ENCODE data around the gene ELP5. TPM values are rescaled to one million over a fixed set of nuclear protein-coding genes. Genes with fewer than 3 reads are reported as not detected.

The ELP5 gene
- total and polyA plus RNA-seq, 2 donors (not counting 1 experiment from before 2014, with no cell fraction given) = 22.6 to 33.2 TPM

GRCh38 chr17:7225711-7226331 is 26.2 kb upstream of the ELP5 start:
- TF ChIP-seq EZH2 (IDR thresholded peaks at IDR 0.05; ENCODE audit: low read length, missing control alignments) = no peak
- no peak for TF ChIP-seq CTCF (conservative IDR thresholded peaks at IDR 0.05 in 1 of 2, IDR thresholded peaks at IDR 0.05 in 1 of 2; ENCODE audit: low read depth in 1 of 2, low read length in 2 of 2)
- DNase-seq (ENCODE audit: low read depth in 2 of 2) = no peak
- Histone ChIP-seq H3K9ac (ENCODE audit: insufficient read depth, low read length) (no peak overlapping the region), H3K36me3 (ENCODE audit: control insufficient read depth, insufficient read depth, low read length) (peaks cover 53% of the 10 kb centered on the region), H2AFZ (ENCODE audit: low read length) (no peak overlapping the region), H3K27ac (ENCODE audit: insufficient read depth, low read length) (no peak overlapping the region), H3K4me3 (replicated peaks in 1 of 4; ENCODE audit: control extremely low read depth in 1 of 4, insufficient read depth in 1 of 4, low read depth in 3 of 4, low read length in 4 of 4) (no peak overlapping the region), H3K79me2 (ENCODE audit: control insufficient read depth, insufficient read depth, low read length) (peaks cover 32% of the 10 kb centered on the region), H3K4me2 (ENCODE audit: extremely low read depth, insufficient read depth, low read length) (no peak overlapping the region), H3K9me3 (ENCODE audit: control insufficient read depth, insufficient read depth, low read depth, low read length) (no peaks in the 10 kb centered on the region), H4K20me1 (ENCODE audit: control insufficient read depth, extremely low read depth, insufficient read depth, low read length) (no peaks in the 10 kb centered on the region), H3K4me1 (ENCODE audit: control insufficient read depth, extremely low read depth, insufficient read depth, low read length) (peaks cover 2% of the 10 kb centered on the region), H3K27me3 (ENCODE audit: control insufficient read depth, insufficient read depth, low read length) (no peaks in the 10 kb centered on the region)

GRCh38 chr17:7226721-7227710 is 25.0 kb upstream of the ELP5 start:
- Histone ChIP-seq H3K27me3 (ENCODE audit: control insufficient read depth, insufficient read depth, low read length) (no peaks in the 10 kb centered on the region), H3K79me2 (ENCODE audit: control insufficient read depth, insufficient read depth, low read length) (peaks cover 35% of the 10 kb centered on the region), H3K4me3 (replicated peaks in 1 of 4; ENCODE audit: control extremely low read depth in 1 of 4, insufficient read depth in 1 of 4, low read depth in 3 of 4, low read length in 4 of 4) (no peak overlapping the region), H3K36me3 (ENCODE audit: control insufficient read depth, insufficient read depth, low read length) (peaks cover 51% of the 10 kb centered on the region), H3K4me2 (ENCODE audit: extremely low read depth, insufficient read depth, low read length) (no peak overlapping the region), H4K20me1 (ENCODE audit: control insufficient read depth, extremely low read depth, insufficient read depth, low read length) (no peaks in the 10 kb centered on the region), H3K27ac (ENCODE audit: insufficient read depth, low read length) (no peak overlapping the region), H3K9me3 (ENCODE audit: control insufficient read depth, insufficient read depth, low read depth, low read length) (no peaks in the 10 kb centered on the region), H3K9ac (ENCODE audit: insufficient read depth, low read length) (no peak overlapping the region), H2AFZ (ENCODE audit: low read length) (no peak overlapping the region), H3K4me1 (ENCODE audit: control insufficient read depth, extremely low read depth, insufficient read depth, low read length) (peaks cover 3% of the 10 kb centered on the region)
- no peak for DNase-seq (ENCODE audit: low read depth in 2 of 2)
- no peak for TF ChIP-seq EZH2 (IDR thresholded peaks at IDR 0.05; ENCODE audit: low read length, missing control alignments)
- no peak for TF ChIP-seq CTCF (conservative IDR thresholded peaks at IDR 0.05 in 1 of 2, IDR thresholded peaks at IDR 0.05 in 1 of 2; ENCODE audit: low read depth in 1 of 2, low read length in 2 of 2)

GRCh38 chr17:7228920-7229319 is 23.1 kb upstream of the ELP5 start:
- DNase-seq (ENCODE audit: low read depth in 2 of 2) = no peak
- H3K4me2 ChIP-seq (ENCODE audit: extremely low read depth, insufficient read depth, low read length) = no peak overlapping the region
- no peaks in the 10 kb centered on the region for H3K9me3 ChIP-seq (ENCODE audit: control insufficient read depth, insufficient read depth, low read depth, low read length)
- no peaks in the 10 kb centered on the region for H3K27me3 ChIP-seq (ENCODE audit: control insufficient read depth, insufficient read depth, low read length)
- H3K4me1 ChIP-seq (ENCODE audit: control insufficient read depth, extremely low read depth, insufficient read depth, low read length) = peaks cover 5% of the 10 kb centered on the region
- peaks cover 50% of the 10 kb centered on the region for H3K79me2 ChIP-seq (ENCODE audit: control insufficient read depth, insufficient read depth, low read length)
- no peak overlapping the region for H3K4me3 ChIP-seq (replicated peaks in 1 of 4; ENCODE audit: control extremely low read depth in 1 of 4, insufficient read depth in 1 of 4, low read depth in 3 of 4, low read length in 4 of 4)
- TF ChIP-seq CTCF (conservative IDR thresholded peaks at IDR 0.05 in 1 of 2, IDR thresholded peaks at IDR 0.05 in 1 of 2; ENCODE audit: low read depth in 1 of 2, low read length in 2 of 2) (no peak), EZH2 (IDR thresholded peaks at IDR 0.05; ENCODE audit: low read length, missing control alignments) (no peak)
- no peak overlapping the region for H3K27ac ChIP-seq (ENCODE audit: insufficient read depth, low read length)
- H4K20me1 ChIP-seq (ENCODE audit: control insufficient read depth, extremely low read depth, insufficient read depth, low read length) = no peaks in the 10 kb centered on the region
- H3K36me3 ChIP-seq (ENCODE audit: control insufficient read depth, insufficient read depth, low read length) = peaks cover 35% of the 10 kb centered on the region
- H3K9ac ChIP-seq (ENCODE audit: insufficient read depth, low read length) = no peak overlapping the region
- no peak overlapping the region for H2AFZ ChIP-seq (ENCODE audit: low read length)

Measured in fibroblast of lung (primary cell).